CD4-positive, alpha-beta T cell treated with Interleukin-17A for 1 hour (primary cell): ENCODE measurements around the gene GLMP.
A peak's percentile ranks its signal among the peaks of the same experiment; 100 is the strongest.

Experiments
- DNase-seq: peaks from one replicate; pipeline ENCODE4 v3.0.0-alpha.2; 2020

GLMP gene

GRCh38 chr1:156285437-156285836, 10.0 kb downstream of the GLMP start:
- no peak for DNase-seq

GRCh38 chr1:156284757-156285156, 10.7 kb downstream of the GLMP start:
- no peak for DNase-seq

- no peak for DNase-seq
Measured at GRCh38 chr1:156284112-156284511, 11.4 kb downstream of the GLMP start, which contains the start of gene TMEM79. Gene TMEM79 (plus strand): TSS chr1:156284325. CDS start chr1:156285227, 902 bp downstream.

- DNase-seq: no peak
Measured at GRCh38 chr1:156283521-156283920, 12.0 kb downstream of the GLMP start.

GRCh38 chr1:156282479-156283222, 12.8 kb downstream of the GLMP start, which contains the start of gene SMG5:
Gene SMG5 (minus strand): TSS chr1:156282825. CDS start chr1:156282680, 145 bp downstream.
- peak; percentile 98 for DNase-seq

- DNase-seq: peak; percentile 16
Measured at GRCh38 chr1:156281693-156282478, 13.6 kb downstream of the GLMP start.

GRCh38 chr1:156281281-156281680, 14.2 kb downstream of the GLMP start:
- DNase-seq: peak; percentile 29

GRCh38 chr1:156279837-156280236, 15.6 kb downstream of the GLMP start:
- no peak for DNase-seq

- DNase-seq: no peak
Measured at GRCh38 chr1:156276966-156277381, 18.5 kb downstream of the GLMP start.

GRCh38 chr1:156276532-156276931, 18.9 kb downstream of the GLMP start:
- no peak for DNase-seq

- DNase-seq: no peak
Measured at GRCh38 chr1:156270314-156270713, 25.2 kb downstream of the GLMP start.

GRCh38 chr1:156268336-156268735, 27.1 kb downstream of the GLMP start:
- no peak for DNase-seq

GRCh38 chr1:156266051-156266450, 29.4 kb downstream of the GLMP start:
- no peak for DNase-seq

- DNase-seq: no peak
Measured at GRCh38 chr1:156263288-156263655, 32.2 kb downstream of the GLMP start.

GRCh38 chr1:156262461-156263287, 32.8 kb downstream of the GLMP start:
- no peak for DNase-seq

- no peak for DNase-seq
Measured at GRCh38 chr1:156260896-156261295, 34.6 kb downstream of the GLMP start.

- no peak for DNase-seq
Measured at GRCh38 chr1:156259805-156260204, 35.7 kb downstream of the GLMP start.

- DNase-seq: no peak
Measured at GRCh38 chr1:156258859-156259258, 36.6 kb downstream of the GLMP start.

GRCh38 chr1:156257711-156258110, 37.8 kb downstream of the GLMP start:
- no peak for DNase-seq

GRCh38 chr1:156253634-156254033, 41.8 kb downstream of the GLMP start:
- DNase-seq: no peak

GRCh38 chr1:156251527-156251926, 44.0 kb downstream of the GLMP start:
- DNase-seq: no peak

GRCh38 chr1:156249593-156249992, 45.9 kb downstream of the GLMP start:
- DNase-seq: no peak

GRCh38 chr1:156248323-156248683, 47.2 kb downstream of the GLMP start:
- DNase-seq: no peak
